Measurements from ENCODE around the gene CUZD1.
"Not testable (repeated sequence)": the region's sequence is repeated elsewhere in the genome, so short reads cannot be mapped to it uniquely, and the experiment has no call there.

CUZD1 gene

GRCh38 chr10:122845783-122846332, at the start of gene CUZD1:
Gene CUZD1, minus strand, starts transcription at chr10:122845857. Its CDS starts 14 bp downstream, at chr10:122845843.
- no peak for DNase-seq

GRCh38 chr10:122894261-122894944, 48.7 kb upstream of the CUZD1 start:
- DNase-seq, result no peak

- DNase-seq, result no peak
Observed at GRCh38 chr10:122884166-122884565, 38.5 kb upstream of the CUZD1 start.

GRCh38 chr10:122882766-122883165, 37.1 kb upstream of the CUZD1 start:
- DNase-seq, result no peak

- DNase-seq, result peak; percentile 95
Observed at GRCh38 chr10:122879339-122880273, 33.9 kb upstream of the CUZD1 start, which contains the start of gene FAM24B. Gene FAM24B, minus strand, starts transcription at chr10:122879581. Its CDS starts 29,066 bp downstream, at chr10:122850515.

- no peak for DNase-seq
Observed at GRCh38 chr10:122878799-122879338, 33.2 kb upstream of the CUZD1 start.

GRCh38 chr10:122877264-122877663, 31.6 kb upstream of the CUZD1 start:
- DNase-seq, result no peak

- no peak for DNase-seq
Observed at GRCh38 chr10:122876467-122876855, 30.8 kb upstream of the CUZD1 start.

GRCh38 chr10:122875843-122876466, 30.3 kb upstream of the CUZD1 start:
- DNase-seq, result no peak

- DNase-seq, result not testable (repeated sequence)
Observed at GRCh38 chr10:122871947-122872346, 26.3 kb upstream of the CUZD1 start.

- DNase-seq, result not testable (repeated sequence)
Observed at GRCh38 chr10:122868768-122869167, 23.1 kb upstream of the CUZD1 start.

GRCh38 chr10:122866757-122867482, 21.3 kb upstream of the CUZD1 start:
- DNase-seq, result not testable (repeated sequence)

GRCh38 chr10:122864901-122865300, 19.2 kb upstream of the CUZD1 start:
- DNase-seq, result no peak

GRCh38 chr10:122864194-122864592, 18.5 kb upstream of the CUZD1 start:
- DNase-seq, result no peak

GRCh38 chr10:122863216-122864193, 17.8 kb upstream of the CUZD1 start:
- DNase-seq, result no peak

- DNase-seq, result no peak
Observed at GRCh38 chr10:122861711-122862161, 16.1 kb upstream of the CUZD1 start.

GRCh38 chr10:122859527-122859926, 13.9 kb upstream of the CUZD1 start:
- DNase-seq, result no peak

GRCh38 chr10:122858042-122858441, 12.4 kb upstream of the CUZD1 start:
- DNase-seq, result not testable (repeated sequence)

GRCh38 chr10:122856902-122857301, 11.2 kb upstream of the CUZD1 start:
- no peak for DNase-seq

- no peak for DNase-seq
Observed at GRCh38 chr10:122855745-122856144, 10.1 kb upstream of the CUZD1 start.

GRCh38 chr10:122854648-122855047, 9.0 kb upstream of the CUZD1 start:
- DNase-seq, result no peak
